GM23338 (cell line): ENCODE measurements around the gene DLG2. TPM values are rescaled to one million over a fixed set of nuclear protein-coding genes. Genes with fewer than 3 reads are reported as not detected.

Experiments
- ATAC-seq: fragments of 200-7000 bp; cut with Tn5 transposase; 3 replicates; pipeline ENCODE4 v1.9.1; 2020
- DNase-seq: peaks from one replicate; pipeline ENCODE4 v3.0.0-alpha.2; 2015; ENCODE audit warnings: low spot score
- H2AFZ ChIP-seq: fragments of 200-600 bp; sonication (generic); 2 replicates; pipeline ENCODE4 v1.8.0; 2016; ENCODE audit warnings: antibody characterized with exemption, mild to moderate bottlenecking, moderate library complexity
- H3F3A ChIP-seq: fragments of 200-600 bp; sonication (generic); replicated peaks from 2 replicates; pipeline ENCODE4 v1.8.0; 2017; ENCODE audit warnings: antibody characterized with exemption, mixed run types, low read depth
- H3K27ac ChIP-seq: fragments of 200-600 bp; sonication (generic); 2 replicates; pipeline ENCODE4 v1.6.1; 2016; ENCODE audit warnings: low read depth
- H3K27me3 ChIP-seq: fragments of 200-600 bp; sonication (generic); 2 replicates; pipeline ENCODE4 v1.8.0; 2016; ENCODE audit warnings: mild to moderate bottlenecking, mixed run types, moderate library complexity; ENCODE audit not compliant: insufficient read depth
- H3K36me3 ChIP-seq: fragments of 200-600 bp; sonication (generic); 2 replicates; pipeline ENCODE4 v1.8.0; 2016; ENCODE audit warnings: mild to moderate bottlenecking; ENCODE audit not compliant: insufficient read depth
- H3K4me1 ChIP-seq: fragments of 200-600 bp; sonication (generic); 2 replicates; pipeline ENCODE4 v1.8.0; 2016; ENCODE audit warnings: mild to moderate bottlenecking, moderate library complexity; ENCODE audit not compliant: insufficient read depth
- H3K4me2 ChIP-seq: fragments of 200-600 bp; sonication (generic); 2 replicates; pipeline ENCODE4 v1.7.1; 2017; ENCODE audit warnings: mixed run types
- H3K4me3 ChIP-seq: fragments of 200-600 bp; sonication (generic); 2 replicates; pipeline ENCODE4 v1.6.1; 2016; ENCODE audit warnings: mixed run types
- H3K79me2 ChIP-seq: fragments of 200-600 bp; sonication (generic); replicated peaks from 2 replicates; pipeline ENCODE4 v1.8.0; 2017; ENCODE audit warnings: mild to moderate bottlenecking; ENCODE audit not compliant: insufficient read depth
- H3K9me2 ChIP-seq: fragments of 200-600 bp; sonication (generic); 2 replicates; pipeline ENCODE4 v1.8.0; 2017; ENCODE audit not compliant: insufficient read depth
- H4K20me1 ChIP-seq: fragments of 200-600 bp; sonication (generic); replicated peaks from 2 replicates; pipeline ENCODE4 v1.8.0; 2017; ENCODE audit warnings: mild to moderate bottlenecking; ENCODE audit not compliant: insufficient read depth
- H3K27ac Mint-ChIP-seq: 2 replicates; pipeline ENCODE4 v1.8.0; 2020; ENCODE audit warnings: inconsistent platforms, mild to moderate bottlenecking, moderate library complexity, mixed read lengths
- H3K27me3 Mint-ChIP-seq: 3 replicates; pipeline ENCODE4 v1.8.0; 2022; ENCODE audit warnings: low read depth, mild to moderate bottlenecking, moderate library complexity, mixed read lengths, inconsistent platforms; ENCODE audit not compliant: insufficient read depth, poor library complexity
- H3K36me3 Mint-ChIP-seq: 3 replicates; pipeline ENCODE4 v1.8.0; 2021; ENCODE audit warnings: low read depth, mild to moderate bottlenecking, inconsistent platforms, moderate library complexity, mixed read lengths
- H3K4me1 Mint-ChIP-seq: 3 replicates; pipeline ENCODE4 v1.8.0; 2020; ENCODE audit warnings: mild to moderate bottlenecking, inconsistent platforms, mixed read lengths
- H3K4me3 Mint-ChIP-seq: 3 replicates; pipeline ENCODE4 v1.8.0; 2021; ENCODE audit warnings: moderate library complexity, mild to moderate bottlenecking, inconsistent platforms, mixed read lengths
- H3K9me3 Mint-ChIP-seq: 3 replicates; pipeline ENCODE4 v1.8.0; 2020; ENCODE audit warnings: moderate library complexity, mild to moderate bottlenecking, inconsistent platforms, mixed read lengths
- CREB1 ChIP-seq: fragments of 250-450 bp; sonication (Bioruptor Pico); IDR thresholded peaks from 2 replicates; pipeline ENCODE4 v1.5.0; 2020; ENCODE audit warnings: low read depth, mild to moderate bottlenecking, moderate library complexity
- EZH2 ChIP-seq: fragments of 200-600 bp; sonication (generic); IDR thresholded peaks from one replicate; pipeline ENCODE4 v1.8.0; 2017; ENCODE audit warnings: antibody characterized with exemption, mild to moderate bottlenecking, low read depth; ENCODE audit not compliant: unreplicated experiment
- EZH2phosphoT487 ChIP-seq: fragments of 200-600 bp; sonication (generic); IDR thresholded peaks from one replicate; pipeline ENCODE4 v1.8.1; 2018; ENCODE audit warnings: antibody characterized with exemption; ENCODE audit not compliant: unreplicated experiment
- JUNB ChIP-seq: IDR thresholded peaks from one replicate; pipeline ENCODE4 v1.6.1; 2016; ENCODE audit warnings: antibody characterized with exemption; ENCODE audit not compliant: unreplicated experiment
- NANOG ChIP-seq: IDR thresholded peaks from 2 replicates; pipeline ENCODE4 v1.6.1; 2016; ENCODE audit warnings: antibody characterized with exemption, borderline replicate concordance
- POLR2AphosphoS5 ChIP-seq: IDR thresholded peaks from 2 replicates; pipeline ENCODE4 v1.6.1; 2016; ENCODE audit warnings: antibody characterized with exemption, low read depth
- STAT1 ChIP-seq: IDR thresholded peaks from one replicate; pipeline ENCODE4 v1.6.1; 2016; ENCODE audit warnings: antibody characterized with exemption; ENCODE audit not compliant: unreplicated experiment
- ZNF114 ChIP-seq: fragments of 250-450 bp; sonication (Bioruptor Pico); IDR thresholded peaks from 2 replicates; pipeline ENCODE4 v1.5.0; 2020; ENCODE audit warnings: mild to moderate bottlenecking, moderate library complexity
- ZNF331 ChIP-seq: fragments of 250-450 bp; sonication (Bioruptor Pico); IDR thresholded peaks from 2 replicates; pipeline ENCODE4 v1.5.0; 2020; ENCODE audit warnings: low read depth, mild to moderate bottlenecking, moderate library complexity
- polyA plus RNA-seq: library from polyadenylated mRNA; unstranded; fragments of >200 nt; fragmentation: Nextera tagmentation; extraction: Ambion mirVana; gene quantifications from 2 replicates; pipeline ENCODE4 v1.2.1, GENCODE V29; 2016
- total RNA-seq: library from RNA; depleted of rRNA; stranded (reverse); fragments of >200 nt; shearing (Covaris generic); gene quantifications from 2 replicates; pipeline ENCODE4 v1.2.3, GENCODE V29; 2014
- TF ChIP-seq, protein P1 (sequence below), 2 experiments: fragments of 200-600 bp in 1 of 2; sonication (generic) in 1 of 2; conservative IDR thresholded peaks; 2 replicates each; pipeline versions ENCODE4 v1.5.1 to v1.6.1; 2016 to 2017; ENCODE audit warnings: antibody characterized with exemption in 2 of 2, low read depth in 2 of 2, mild to moderate bottlenecking in 2 of 2, moderate library complexity in 1 of 2
- TF ChIP-seq, protein P2 (sequence below): IDR thresholded peaks from 2 replicates; pipeline ENCODE4 v1.6.1; 2016; ENCODE audit warnings: antibody characterized with exemption
- TF ChIP-seq, protein P3 (sequence below): IDR thresholded peaks from one replicate; pipeline ENCODE4 v1.6.1; 2018; ENCODE audit warnings: antibody characterized with exemption; ENCODE audit not compliant: unreplicated experiment
- TF ChIP-seq, protein P4 (sequence below): fragments of 250-450 bp; sonication (Bioruptor Pico); IDR thresholded peaks from 2 replicates; pipeline ENCODE4 v1.5.0; 2020; ENCODE audit warnings: mild to moderate bottlenecking, moderate library complexity

The DLG2 gene
- total and polyA plus RNA-seq, 2 experiments from 2014 or later, result 19.8 to 21.5 TPM

DNA sequence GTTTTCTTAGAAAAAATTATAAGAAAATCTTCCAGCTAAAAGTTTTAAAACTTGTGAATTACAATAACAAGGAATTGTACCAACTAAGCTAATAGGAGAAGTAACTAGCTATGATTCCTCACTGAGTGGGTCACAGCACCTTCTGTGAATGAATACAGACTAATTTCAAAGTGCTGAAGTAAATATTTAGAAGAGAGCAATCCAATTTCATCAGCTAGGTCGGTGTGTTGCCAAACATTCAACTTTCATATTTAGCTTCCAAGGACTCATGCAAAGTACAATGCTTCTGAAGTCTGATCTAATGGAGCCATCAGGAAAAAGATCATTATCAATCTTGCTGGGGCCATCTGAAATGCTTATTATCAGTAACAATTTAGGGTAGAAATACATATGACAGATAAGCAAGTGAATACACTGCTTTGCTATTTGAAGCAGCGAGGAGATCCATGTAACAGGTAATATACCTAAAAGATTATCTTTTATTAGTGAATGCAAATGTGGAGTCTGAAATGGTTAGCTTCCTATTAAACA lies 1590.4 kb downstream of the DLG2 start:
- peaks cover 7% of the 10 kb centered on the region; the same call in 1 of the 2 replicates for H3K9me2 ChIP-seq
- H3K4me3 ChIP-seq, result no peak overlapping the region
- no peak overlapping the region for H3K4me2 ChIP-seq
- no peak for DNase-seq
- no peaks in the 10 kb centered on the region for H3K27me3 Mint-ChIP-seq
- no peaks in the 10 kb centered on the region for H3K4me1 Mint-ChIP-seq
- no peaks in the 10 kb centered on the region; the same call in 2 of the 3 replicates for H3K36me3 Mint-ChIP-seq
- TF ChIP-seq ZNF114 (CRISPR knock-in tag) (no peak), STAT1 (no peak), EZH2 (no peak), NANOG (no peak), CREB1 (CRISPR knock-in tag) (no peak), JUNB (no peak), ZNF331 (CRISPR knock-in tag) (no peak), EZH2phosphoT487 (no peak), POLR2AphosphoS5 (no peak)
- TF ChIP-seq, protein P1, sequence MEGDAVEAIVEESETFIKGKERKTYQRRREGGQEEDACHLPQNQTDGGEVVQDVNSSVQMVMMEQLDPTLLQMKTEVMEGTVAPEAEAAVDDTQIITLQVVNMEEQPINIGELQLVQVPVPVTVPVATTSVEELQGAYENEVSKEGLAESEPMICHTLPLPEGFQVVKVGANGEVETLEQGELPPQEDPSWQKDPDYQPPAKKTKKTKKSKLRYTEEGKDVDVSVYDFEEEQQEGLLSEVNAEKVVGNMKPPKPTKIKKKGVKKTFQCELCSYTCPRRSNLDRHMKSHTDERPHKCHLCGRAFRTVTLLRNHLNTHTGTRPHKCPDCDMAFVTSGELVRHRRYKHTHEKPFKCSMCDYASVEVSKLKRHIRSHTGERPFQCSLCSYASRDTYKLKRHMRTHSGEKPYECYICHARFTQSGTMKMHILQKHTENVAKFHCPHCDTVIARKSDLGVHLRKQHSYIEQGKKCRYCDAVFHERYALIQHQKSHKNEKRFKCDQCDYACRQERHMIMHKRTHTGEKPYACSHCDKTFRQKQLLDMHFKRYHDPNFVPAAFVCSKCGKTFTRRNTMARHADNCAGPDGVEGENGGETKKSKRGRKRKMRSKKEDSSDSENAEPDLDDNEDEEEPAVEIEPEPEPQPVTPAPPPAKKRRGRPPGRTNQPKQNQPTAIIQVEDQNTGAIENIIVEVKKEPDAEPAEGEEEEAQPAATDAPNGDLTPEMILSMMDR (conservative IDR thresholded peaks at IDR 0.05; ENCODE audit: low read depth in 2 of 2), result no peak
- TF ChIP-seq, protein P2, sequence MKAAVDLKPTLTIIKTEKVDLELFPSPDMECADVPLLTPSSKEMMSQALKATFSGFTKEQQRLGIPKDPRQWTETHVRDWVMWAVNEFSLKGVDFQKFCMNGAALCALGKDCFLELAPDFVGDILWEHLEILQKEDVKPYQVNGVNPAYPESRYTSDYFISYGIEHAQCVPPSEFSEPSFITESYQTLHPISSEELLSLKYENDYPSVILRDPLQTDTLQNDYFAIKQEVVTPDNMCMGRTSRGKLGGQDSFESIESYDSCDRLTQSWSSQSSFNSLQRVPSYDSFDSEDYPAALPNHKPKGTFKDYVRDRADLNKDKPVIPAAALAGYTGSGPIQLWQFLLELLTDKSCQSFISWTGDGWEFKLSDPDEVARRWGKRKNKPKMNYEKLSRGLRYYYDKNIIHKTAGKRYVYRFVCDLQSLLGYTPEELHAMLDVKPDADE, result no peak
- TF ChIP-seq, protein P3, sequence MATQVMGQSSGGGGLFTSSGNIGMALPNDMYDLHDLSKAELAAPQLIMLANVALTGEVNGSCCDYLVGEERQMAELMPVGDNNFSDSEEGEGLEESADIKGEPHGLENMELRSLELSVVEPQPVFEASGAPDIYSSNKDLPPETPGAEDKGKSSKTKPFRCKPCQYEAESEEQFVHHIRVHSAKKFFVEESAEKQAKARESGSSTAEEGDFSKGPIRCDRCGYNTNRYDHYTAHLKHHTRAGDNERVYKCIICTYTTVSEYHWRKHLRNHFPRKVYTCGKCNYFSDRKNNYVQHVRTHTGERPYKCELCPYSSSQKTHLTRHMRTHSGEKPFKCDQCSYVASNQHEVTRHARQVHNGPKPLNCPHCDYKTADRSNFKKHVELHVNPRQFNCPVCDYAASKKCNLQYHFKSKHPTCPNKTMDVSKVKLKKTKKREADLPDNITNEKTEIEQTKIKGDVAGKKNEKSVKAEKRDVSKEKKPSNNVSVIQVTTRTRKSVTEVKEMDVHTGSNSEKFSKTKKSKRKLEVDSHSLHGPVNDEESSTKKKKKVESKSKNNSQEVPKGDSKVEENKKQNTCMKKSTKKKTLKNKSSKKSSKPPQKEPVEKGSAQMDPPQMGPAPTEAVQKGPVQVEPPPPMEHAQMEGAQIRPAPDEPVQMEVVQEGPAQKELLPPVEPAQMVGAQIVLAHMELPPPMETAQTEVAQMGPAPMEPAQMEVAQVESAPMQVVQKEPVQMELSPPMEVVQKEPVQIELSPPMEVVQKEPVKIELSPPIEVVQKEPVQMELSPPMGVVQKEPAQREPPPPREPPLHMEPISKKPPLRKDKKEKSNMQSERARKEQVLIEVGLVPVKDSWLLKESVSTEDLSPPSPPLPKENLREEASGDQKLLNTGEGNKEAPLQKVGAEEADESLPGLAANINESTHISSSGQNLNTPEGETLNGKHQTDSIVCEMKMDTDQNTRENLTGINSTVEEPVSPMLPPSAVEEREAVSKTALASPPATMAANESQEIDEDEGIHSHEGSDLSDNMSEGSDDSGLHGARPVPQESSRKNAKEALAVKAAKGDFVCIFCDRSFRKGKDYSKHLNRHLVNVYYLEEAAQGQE, result no peak
- TF ChIP-seq, protein P4, sequence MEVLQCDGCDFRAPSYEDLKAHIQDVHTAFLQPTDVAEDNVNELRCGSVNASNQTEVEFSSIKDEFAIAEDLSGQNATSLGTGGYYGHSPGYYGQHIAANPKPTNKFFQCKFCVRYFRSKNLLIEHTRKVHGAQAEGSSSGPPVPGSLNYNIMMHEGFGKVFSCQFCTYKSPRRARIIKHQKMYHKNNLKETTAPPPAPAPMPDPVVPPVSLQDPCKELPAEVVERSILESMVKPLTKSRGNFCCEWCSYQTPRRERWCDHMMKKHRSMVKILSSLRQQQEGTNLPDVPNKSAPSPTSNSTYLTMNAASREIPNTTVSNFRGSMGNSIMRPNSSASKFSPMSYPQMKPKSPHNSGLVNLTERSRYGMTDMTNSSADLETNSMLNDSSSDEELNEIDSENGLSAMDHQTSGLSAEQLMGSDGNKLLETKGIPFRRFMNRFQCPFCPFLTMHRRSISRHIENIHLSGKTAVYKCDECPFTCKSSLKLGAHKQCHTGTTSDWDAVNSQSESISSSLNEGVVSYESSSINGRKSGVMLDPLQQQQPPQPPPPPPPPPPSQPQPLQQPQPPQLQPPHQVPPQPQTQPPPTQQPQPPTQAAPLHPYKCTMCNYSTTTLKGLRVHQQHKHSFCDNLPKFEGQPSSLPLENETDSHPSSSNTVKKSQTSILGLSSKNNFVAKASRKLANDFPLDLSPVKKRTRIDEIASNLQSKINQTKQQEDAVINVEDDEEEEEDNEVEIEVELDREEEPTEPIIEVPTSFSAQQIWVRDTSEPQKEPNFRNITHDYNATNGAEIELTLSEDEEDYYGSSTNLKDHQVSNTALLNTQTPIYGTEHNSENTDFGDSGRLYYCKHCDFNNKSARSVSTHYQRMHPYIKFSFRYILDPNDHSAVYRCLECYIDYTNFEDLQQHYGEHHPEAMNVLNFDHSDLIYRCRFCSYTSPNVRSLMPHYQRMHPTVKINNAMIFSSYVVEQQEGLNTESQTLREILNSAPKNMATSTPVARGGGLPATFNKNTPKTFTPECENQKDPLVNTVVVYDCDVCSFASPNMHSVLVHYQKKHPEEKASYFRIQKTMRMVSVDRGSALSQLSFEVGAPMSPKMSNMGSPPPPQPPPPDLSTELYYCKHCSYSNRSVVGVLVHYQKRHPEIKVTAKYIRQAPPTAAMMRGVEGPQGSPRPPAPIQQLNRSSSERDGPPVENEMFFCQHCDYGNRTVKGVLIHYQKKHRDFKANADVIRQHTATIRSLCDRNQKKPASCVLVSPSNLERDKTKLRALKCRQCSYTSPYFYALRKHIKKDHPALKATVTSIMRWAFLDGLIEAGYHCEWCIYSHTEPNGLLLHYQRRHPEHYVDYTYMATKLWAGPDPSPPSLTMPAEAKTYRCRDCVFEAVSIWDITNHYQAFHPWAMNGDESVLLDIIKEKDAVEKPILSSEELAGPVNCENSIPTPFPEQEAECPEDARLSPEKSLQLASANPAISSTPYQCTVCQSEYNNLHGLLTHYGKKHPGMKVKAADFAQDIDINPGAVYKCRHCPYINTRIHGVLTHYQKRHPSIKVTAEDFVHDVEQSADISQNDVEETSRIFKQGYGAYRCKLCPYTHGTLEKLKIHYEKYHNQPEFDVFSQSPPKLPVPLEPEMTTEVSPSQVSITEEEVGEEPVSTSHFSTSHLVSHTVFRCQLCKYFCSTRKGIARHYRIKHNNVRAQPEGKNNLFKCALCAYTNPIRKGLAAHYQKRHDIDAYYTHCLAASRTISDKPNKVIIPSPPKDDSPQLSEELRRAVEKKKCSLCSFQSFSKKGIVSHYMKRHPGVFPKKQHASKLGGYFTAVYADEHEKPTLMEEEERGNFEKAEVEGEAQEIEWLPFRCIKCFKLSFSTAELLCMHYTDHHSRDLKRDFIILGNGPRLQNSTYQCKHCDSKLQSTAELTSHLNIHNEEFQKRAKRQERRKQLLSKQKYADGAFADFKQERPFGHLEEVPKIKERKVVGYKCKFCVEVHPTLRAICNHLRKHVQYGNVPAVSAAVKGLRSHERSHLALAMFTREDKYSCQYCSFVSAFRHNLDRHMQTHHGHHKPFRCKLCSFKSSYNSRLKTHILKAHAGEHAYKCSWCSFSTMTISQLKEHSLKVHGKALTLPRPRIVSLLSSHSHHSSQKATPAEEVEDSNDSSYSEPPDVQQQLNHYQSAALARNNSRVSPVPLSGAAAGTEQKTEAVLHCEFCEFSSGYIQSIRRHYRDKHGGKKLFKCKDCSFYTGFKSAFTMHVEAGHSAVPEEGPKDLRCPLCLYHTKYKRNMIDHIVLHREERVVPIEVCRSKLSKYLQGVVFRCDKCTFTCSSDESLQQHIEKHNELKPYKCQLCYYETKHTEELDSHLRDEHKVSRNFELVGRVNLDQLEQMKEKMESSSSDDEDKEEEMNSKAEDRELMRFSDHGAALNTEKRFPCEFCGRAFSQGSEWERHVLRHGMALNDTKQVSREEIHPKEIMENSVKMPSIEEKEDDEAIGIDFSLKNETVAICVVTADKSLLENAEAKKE (CRISPR knock-in tag), result no peak
- no peak overlapping the region for H3K27ac ChIP-seq
- no peaks in the 10 kb centered on the region for H3F3A ChIP-seq
- H3K36me3 ChIP-seq, result no peaks in the 10 kb centered on the region
- H3K9me3 Mint-ChIP-seq, result peaks cover 3% of the 10 kb centered on the region; the same call in 2 of the 3 replicates
- H3K4me3 Mint-ChIP-seq, result no peak overlapping the region
- no peak for ATAC-seq
- no peaks in the 10 kb centered on the region for H3K27me3 ChIP-seq
- no peak overlapping the region for H2AFZ ChIP-seq
- H3K79me2 ChIP-seq, result no peaks in the 10 kb centered on the region
- H3K4me1 ChIP-seq, result no peaks in the 10 kb centered on the region
- no peaks in the 10 kb centered on the region for H4K20me1 ChIP-seq
- H3K27ac Mint-ChIP-seq, result no peak overlapping the region
